SK-N-DZ (cell line): ENCODE measurements around the gene PSG11.
"Not testable (repeated sequence)": the region's sequence is repeated elsewhere in the genome, so short reads cannot be mapped to it uniquely, and the experiment has no call there.

Experiments
- DNase-seq: peaks from one replicate; pipeline ENCODE4 v3.0.0-alpha.2; 2015; ENCODE audit warnings: low spot score

PSG11 gene

GRCh38 chr19:42989186-42989585 lies 37.1 kb downstream of the PSG11 start:
- not testable (repeated sequence) for DNase-seq

DNA sequence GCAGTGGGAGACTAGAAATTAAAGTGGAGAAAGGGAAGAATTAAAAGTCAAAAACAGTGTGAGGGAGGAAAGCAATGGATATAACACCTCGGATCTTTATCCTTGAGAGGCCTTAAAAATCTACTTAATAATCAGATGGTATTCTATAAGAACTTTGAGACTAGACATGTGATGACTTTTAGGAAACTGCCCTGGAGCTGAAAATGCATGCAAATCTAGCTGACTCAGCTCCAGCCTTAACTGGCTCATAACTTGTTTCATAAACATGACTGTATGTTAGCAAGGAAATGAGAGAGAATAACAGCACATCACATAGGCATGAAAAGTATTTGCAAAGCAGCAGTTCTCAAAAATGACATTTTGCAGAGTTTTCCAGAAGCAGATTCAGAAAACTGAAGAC lies 38.1 kb downstream of the PSG11 start:
- DNase-seq = not testable (repeated sequence)

DNA sequence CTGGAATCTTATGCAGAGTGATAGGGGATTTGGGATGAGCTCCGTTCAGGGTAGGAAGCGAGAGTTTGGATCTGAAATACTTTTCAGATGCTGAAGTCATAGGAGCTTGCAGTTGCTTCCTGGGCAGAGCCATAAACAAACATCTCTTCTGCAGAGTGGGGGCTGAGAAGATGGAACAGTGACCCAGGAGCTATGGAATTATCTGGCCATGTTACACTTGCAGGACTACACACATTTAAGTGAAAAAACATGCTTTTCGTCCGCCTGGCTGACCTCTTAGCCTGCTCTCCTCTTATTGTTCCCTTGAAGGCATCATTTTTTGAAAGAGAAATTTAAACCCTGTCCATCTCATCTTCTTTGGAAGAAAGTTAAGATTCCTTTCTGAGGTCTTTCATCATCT lies 40.7 kb downstream of the PSG11 start:
- no peak for DNase-seq

- DNase-seq = not testable (repeated sequence)
Observed at GRCh38 chr19:42982111-42982510, 44.2 kb downstream of the PSG11 start.

- DNase-seq = not testable (repeated sequence)
Observed at GRCh38 chr19:42971451-42971850, 54.8 kb downstream of the PSG11 start.

DNA sequence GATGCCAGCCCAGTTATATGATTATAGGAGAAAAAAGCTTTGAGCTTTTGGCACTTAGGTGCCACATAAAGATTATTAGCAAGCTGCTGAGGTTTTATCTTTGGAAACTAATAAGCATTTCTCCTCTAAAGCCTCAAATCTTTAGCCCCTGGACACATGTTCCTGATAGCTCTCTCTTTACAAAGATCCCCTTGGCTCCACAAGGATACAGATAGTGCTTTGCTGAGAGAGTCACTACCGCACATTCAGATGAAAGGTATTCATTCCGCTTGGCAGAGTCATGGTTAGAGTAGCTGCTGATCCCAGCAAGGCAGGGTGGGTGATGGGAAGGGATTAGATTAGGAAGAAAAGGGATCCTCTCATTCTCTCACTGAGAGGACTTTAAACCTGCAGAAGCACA lies 61.1 kb downstream of the PSG11 start:
- no peak for DNase-seq

DNA sequence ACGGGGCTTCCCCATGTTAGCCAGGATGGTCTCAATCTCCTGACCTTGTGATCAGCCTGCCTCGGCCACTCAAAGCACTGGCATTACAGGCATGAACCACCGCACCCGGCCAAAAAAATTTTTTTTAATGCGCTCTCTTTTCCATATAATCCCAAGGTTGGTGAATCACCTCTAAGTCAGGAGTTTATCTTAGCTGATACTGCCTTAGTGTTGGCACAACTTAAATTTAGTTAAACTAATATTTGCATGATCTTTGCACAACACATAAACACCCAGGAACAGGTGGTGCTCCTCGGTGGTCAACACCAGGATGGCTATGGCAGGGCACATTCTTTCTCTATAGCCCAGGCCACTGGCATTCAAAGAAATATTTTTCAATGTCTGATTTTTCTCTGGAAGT lies 65.2 kb downstream of the PSG11 start:
- DNase-seq = no peak
